HG02981 (cell line): ENCODE results near the gene TRAM2.

Experiments
- ATAC-seq: cut with Tn5 transposase; IDR thresholded peaks from one replicate; pipeline ENCODE4 v1.9.1; 2021; ENCODE audit warnings: mild to moderate bottlenecking, moderate library complexity; ENCODE audit not compliant: unreplicated experiment

TRAM2 gene

GRCh38 chr6:52548353-52548713 is 28.5 kb downstream of the TRAM2 start:
- ATAC-seq: no peak

GRCh38 chr6:52547647-52548352 is 29.1 kb downstream of the TRAM2 start:
- no peak for ATAC-seq

GRCh38 chr6:52546678-52547077 is 30.2 kb downstream of the TRAM2 start:
- ATAC-seq: peak; percentile 71

GRCh38 chr6:52546192-52546591 is 30.7 kb downstream of the TRAM2 start:
- ATAC-seq: peak; percentile 49

GRCh38 chr6:52545406-52546119 is 31.3 kb downstream of the TRAM2 start:
- no peak for ATAC-seq

- ATAC-seq: no peak
Measured at GRCh38 chr6:52544602-52545405, 32.1 kb downstream of the TRAM2 start.

- ATAC-seq: no peak
Measured at GRCh38 chr6:52543729-52544601, 32.9 kb downstream of the TRAM2 start.

GRCh38 chr6:52543262-52543661 is 33.6 kb downstream of the TRAM2 start:
- no peak for ATAC-seq

- no peak for ATAC-seq
Measured at GRCh38 chr6:52541135-52541534, 35.7 kb downstream of the TRAM2 start.

- ATAC-seq: no peak
Measured at GRCh38 chr6:52540286-52540902, 36.5 kb downstream of the TRAM2 start.

GRCh38 chr6:52539607-52540006 is 37.3 kb downstream of the TRAM2 start:
- no peak for ATAC-seq

- no peak for ATAC-seq
Measured at GRCh38 chr6:52538901-52539354, 37.9 kb downstream of the TRAM2 start.

GRCh38 chr6:52538252-52538900 is 38.5 kb downstream of the TRAM2 start:
- ATAC-seq: no peak

- peak; percentile 48 for ATAC-seq
Measured at GRCh38 chr6:52537001-52537753, 39.7 kb downstream of the TRAM2 start.

- ATAC-seq: no peak
Measured at GRCh38 chr6:52536424-52536916, 40.4 kb downstream of the TRAM2 start.

GRCh38 chr6:52535711-52536423 is 41.0 kb downstream of the TRAM2 start:
- no peak for ATAC-seq

- ATAC-seq: peak; percentile 38
Measured at GRCh38 chr6:52534966-52535390, 41.9 kb downstream of the TRAM2 start.

GRCh38 chr6:52534363-52534762 is 42.5 kb downstream of the TRAM2 start:
- no peak for ATAC-seq
